ENCODE data around the gene TGM1.
A peak's percentile ranks its signal among the peaks of the same experiment; 100 is the strongest.

The TGM1 gene

DNA sequence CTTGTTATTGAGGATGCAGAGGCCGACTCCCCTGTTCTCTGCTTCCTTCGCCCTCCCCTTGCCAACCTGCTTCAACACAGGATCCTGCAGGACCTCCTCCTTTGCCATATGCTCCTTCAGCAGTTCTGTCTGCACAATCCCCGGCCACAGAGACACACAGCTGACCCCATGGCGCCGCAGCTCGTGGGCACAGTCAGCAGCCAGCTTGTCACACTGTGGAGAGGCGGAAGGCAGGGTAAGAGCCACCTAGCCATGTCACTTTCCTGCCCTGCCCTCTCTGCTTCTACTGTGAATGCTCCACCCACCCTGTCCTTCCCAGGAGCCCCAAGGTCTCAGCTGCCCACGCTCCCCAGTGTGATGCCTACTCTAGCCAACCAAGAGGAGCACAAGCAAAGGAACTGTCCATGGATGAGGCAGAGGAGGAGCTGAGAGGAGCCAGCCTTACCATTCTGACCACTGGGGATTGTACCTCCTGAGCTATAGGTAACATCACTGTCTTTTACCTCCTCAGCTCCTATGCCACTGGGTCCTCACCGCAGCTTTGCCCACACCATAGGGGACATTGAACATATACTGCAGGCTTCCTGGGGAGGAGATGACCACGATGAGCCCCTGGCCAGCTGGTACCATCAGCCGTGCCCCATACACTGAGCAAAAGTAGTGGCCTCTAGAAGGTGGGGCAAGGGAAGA lies 29.3 kb upstream of the TGM1 start:
- no peak for DNase-seq

DNA sequence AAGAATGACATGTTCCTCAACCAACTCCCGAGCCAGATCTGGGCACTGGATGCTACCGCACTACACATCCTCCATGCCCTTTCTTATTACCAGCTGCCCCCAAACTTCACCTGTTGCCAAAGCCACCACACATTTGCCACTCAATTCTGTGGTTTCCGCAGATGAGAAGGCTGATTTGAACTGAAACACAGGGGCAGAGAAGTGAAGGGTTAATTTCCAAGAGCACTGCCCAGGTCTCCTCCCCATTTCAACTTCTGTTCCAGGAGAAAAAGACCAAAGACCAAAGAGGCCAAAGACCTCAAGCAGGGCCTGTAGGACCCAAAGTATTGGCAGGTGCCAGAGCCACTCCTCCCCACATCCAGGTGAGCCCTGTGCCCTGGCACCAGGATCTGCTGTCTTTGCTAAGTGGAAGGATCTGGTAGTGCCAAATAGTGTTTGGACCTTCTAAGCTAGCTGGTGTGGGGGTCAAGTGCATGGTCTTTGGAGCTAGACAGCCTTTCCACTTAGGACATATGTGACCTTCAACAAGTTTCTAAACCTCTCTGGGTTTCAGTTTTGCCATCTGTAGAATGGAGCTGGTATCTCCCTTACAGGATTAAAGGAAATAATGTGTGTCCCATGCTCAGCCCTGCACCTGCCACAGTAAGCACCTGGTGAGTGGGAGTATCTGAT lies 28.6 kb upstream of the TGM1 start:
- DNase-seq = no peak

DNA sequence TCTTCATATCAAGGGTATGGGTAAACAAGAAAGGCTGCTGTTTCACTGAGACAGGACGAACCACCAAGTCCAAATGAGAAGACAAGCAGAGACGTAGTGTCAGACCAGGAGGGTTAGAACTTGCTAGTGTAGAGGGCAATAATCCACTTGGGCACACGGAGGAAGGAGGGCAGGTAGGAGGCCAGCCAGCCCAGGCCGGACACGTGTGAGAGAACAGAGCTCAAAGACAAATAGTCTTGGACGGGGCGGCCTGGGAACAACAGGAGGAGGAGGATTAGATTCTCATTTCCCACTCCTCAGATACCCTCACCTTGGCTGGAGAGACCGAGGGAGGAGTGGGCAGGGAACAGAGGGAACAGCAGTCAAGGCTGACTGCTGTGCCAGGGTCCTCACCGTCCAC lies 27.8 kb upstream of the TGM1 start:
- DNase-seq = no peak

DNA sequence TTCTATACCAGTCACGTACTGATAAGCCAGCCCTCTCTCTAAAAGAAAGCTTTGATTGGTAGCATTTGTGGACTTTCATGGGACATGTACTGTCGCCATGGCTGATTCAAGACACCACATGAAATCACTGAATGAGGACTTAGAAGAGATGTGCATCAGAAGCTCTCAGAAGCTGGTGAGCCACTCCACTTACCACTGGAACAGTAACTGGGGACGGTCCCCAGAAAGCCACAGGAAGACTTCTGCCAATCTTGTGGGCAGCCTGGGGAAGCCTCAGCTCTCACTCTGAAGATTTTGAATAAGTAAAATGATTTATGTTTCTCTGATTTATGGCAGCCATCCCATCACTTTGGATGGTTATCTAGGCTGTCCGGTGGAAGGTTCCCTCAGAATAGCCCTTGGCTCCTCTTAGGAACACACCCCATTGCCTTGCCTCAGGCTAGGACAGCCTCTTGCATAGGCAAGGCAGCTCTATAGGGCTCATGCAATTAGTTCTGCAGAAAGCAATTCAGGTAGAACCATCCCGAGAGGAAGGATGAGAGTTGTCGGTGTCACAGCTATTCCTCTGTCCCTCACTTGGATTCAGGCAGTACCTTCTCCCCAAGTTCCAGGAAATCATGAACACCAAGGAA lies 26.8 kb upstream of the TGM1 start:
- DNase-seq = no peak

DNA sequence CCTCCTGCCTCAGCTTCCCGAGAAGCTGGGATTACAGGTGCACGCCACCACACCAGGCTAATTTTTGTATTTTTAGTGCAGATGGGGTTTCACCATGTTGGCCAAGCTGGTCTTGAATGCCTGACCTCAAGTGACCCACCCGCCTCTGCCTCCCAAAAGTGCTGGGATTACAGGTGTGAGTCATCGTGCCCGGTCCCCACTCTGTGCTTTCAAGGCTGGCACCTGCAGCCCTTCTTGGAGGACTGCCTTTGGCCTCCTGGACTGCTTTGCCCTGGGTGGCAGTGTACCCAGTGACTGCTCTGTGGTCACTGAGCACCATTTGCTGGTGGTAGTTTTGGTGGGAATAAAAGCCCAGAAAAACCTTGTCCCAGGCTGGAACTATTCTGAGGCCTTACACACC lies 24.0 kb upstream of the TGM1 start:
- no peak for DNase-seq

DNA sequence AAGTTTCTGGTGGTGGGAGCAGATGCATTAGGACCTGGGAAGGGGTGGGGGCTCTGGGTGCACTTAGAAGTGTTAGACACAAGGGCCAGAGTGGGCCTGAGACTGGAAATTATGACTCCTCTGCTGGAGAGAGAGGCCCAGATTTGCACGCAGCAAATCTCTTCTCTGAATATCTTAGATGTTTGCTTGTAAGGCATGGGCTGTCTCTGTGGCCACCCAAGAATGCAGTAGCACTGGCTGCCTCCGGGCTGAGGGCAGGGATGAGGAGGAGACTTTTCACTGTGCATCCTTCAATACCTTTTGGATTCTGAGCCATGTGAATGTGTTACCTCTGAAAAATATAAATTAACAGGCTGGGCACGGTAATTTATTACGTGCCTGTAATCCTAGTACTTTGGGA lies 22.4 kb upstream of the TGM1 start:
- DNase-seq = no peak

DNA sequence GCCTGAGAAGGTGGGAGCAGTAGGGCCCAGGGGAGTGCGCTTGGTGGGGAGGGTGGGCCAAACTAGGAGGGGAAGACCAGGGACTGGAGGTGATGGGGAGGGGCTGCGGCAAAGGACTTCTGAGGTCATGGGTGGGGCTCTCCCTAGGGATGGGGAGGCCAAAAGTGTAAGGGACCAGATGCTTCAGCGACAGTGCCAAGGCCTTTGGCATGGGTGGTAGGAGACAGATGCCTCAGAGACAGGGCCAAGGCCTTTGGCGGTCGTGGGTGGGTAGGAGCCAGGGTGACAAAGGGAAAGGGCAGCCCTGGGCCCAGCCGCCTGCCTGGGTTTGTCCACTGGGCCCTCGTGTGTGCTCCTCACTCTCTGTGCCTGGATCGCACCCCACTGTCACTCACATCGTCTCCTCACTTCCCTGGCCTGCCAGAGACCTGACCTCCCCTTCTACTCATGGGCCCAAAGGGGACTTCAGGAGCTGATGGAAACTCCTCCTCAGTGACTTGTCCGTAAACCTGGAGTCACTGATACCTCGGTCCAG lies 21.6 kb upstream of the TGM1 start:
- no peak for DNase-seq

DNA sequence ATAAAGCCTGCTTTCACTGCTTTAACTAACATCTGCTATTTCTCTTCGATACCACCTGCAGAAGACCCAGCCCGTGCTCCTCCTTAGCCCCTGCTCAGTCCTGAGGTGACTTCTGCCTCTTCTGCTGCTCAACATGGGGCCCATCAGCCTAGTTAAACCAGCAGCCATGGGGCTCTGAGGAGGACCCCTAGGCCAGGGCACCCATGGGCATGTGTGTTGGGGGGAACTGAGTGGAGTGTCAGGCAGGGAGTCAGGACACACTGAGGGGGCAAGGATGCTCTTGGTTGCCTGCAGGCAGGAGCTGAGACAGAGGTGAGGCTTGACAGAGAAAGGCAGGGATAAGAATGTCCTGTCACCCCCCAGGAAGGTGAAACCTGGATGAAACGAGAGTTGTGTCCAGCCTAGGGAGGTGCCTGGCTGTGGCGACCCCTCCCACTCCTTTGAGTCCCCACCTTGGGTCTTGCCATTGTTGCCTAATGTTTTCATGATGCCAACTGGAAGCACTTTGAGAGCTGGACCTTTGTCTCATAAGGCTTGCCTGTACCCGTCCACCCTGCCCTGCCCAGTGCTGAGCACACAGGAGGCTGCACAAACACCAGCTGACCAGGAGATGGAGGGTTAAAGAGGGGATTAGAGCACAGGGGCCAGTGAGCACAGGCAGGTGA lies 21.0 kb upstream of the TGM1 start:
- no peak for DNase-seq

DNA sequence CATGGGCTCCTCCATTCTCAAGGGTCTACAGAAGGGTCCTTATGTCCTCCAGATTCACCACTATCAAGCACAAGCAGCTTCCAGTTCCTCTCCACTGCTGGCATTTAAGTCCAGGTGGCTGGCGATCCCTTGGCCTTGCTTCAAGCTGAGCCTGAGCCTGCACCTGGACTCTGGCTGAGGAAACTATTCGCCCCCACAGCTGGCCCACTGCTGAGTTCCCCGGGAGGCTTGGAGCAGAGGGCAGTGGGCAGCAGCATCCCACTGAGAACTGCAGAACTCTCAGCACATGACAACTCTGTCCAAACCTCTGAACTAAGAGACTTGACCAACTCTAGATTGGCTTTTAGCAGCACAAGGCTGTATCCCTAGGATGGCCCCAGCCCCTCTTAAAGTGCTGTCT lies 19.8 kb upstream of the TGM1 start:
- no peak for DNase-seq

DNA sequence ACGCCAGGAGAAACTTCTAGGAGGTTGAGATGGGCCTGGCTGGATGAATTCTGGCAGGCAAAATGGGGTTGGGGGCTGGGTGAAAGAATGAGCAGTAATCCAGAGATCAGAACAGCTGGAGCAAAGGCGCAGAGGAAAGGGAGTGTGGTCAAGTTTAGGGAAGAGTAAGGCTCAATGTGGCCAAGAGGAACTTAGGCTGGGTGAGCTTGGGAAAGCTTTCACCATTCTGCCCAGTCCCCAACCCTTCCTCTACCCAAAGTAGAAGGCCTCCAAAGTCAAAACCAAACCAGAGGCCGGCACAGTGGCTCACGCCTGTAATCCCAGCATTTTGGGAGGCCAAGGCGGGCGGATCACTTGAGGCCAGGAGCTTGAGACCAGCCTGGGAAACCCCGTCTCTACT lies 18.7 kb upstream of the TGM1 start:
- DNase-seq = no peak

DNA sequence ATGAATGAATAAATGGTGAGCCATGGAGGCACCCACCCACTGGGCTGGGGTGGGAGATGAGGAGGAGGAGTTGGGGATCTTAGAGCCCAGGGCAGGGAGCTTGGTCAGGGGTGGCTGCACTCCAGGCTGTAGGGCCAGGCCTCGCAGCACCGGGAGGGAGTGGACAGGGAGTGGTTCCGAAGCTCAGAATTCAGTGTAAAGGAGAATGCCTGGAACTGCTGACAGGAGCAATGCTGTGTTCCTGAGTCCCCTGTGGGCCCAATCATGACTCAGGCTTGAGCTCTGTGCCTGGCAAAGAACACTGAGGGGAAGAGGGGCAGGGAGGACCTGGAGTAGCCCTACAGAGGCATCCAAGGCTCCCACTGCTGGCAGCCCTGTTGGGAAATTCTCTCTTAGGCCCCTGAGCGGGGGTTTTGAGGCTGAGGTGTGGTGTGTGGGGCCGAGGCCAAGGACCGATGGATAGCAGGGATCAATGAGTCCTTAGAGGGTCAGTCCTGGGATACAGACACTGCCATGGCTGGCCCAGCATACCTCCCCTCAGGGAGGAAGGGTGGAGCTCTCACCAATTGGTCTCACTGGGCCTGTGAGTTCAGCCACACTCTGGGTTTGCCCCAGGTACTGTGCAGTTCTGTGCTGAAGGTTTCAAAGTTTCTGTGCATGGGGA lies 18.0 kb upstream of the TGM1 start:
- no peak for DNase-seq

DNA sequence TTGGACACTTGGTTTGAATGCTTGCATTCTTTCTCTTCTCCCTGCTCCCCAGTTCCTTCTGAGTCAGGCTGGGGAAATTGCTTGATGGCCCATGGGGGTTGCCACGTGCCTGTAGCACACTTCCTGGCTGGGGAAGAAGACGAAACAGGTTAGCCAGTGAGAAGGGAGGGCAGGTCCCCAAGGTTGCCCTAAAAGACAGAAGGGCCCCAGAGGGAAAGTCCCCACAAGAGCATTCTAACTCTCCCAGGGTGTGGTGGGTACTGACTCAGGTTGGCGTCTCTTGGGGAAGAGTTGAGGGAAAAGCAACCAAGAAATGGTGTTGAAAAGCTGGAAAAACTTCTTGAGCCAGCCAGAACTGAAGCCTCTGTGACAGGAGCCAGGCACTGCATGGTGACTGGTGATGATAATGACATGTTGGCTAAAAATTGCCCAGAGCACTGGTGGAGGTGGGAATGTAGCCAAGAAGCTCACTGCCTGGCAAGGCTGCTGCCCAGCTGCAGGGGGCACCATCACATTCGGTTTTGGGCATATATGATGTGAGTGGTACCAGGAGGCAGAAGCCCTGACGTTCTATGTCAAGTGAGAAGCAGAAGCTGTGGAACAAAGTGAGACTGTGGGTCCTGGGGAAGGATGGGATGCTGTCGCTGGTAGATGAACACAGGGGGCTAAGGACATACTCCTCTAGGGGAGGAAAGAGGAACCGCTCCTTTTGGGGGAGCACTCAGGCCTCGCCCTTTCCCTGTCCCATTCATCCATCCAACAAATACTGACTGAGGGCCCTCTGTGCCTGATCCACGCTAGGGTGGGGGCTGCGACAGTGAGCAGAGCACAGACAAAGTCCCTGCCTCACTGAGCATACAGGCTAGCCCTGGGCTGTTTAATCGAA lies 16.6 kb upstream of the TGM1 start:
- DNase-seq = no peak

DNA sequence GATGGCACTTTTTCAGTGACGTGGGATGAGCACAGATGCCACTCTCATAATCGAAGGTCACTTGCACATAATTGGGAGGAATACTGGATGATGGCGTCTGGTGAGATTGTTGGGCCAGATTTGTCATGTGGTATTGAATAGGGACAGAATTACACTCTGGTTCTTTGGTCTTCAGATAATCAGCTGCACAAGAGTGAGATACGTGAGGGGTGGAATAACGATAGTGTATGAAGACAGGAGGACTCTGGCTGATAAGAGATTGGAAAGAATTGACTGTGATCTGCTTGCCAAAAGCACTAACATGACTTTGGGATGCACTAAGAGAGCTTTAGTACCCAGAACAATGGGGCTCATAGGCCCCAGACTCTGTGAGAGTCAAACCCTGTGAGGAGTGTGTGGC lies 15.4 kb upstream of the TGM1 start:
- DNase-seq = no peak

DNA sequence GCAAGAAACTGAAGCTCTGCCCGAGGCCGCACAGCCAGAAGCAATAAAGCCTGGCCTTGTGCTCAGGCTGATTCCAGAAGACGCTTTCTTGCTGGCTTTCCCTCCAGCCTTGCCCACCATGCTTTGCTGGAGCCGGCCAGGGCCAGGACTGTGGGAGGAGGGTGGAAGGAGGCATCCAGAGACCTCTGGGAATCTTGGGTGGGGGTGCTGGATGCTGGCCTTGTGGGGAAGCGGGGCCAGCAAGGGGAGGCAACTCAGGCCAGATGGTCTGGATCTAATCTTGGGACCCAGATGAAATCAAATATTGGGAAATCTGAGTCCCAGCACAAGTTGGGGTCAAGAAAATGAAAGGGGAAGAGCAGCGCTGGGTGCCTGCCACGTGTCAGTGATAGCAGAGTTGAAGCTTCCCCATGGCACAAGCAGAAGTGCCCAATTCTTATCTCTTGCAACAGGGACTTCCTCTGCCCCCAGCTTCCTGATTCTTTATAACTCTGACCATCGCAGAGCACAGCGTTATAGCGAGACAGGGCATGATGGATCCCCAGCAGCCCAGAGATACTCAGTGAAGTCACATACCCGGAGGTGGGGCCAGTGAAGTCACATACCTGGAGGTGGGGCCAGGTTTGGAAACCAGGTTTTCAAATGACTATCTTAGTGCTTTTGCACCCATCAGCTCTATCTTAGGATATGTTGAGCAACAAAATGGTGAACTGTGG lies 14.8 kb upstream of the TGM1 start:
- no peak for DNase-seq

DNA sequence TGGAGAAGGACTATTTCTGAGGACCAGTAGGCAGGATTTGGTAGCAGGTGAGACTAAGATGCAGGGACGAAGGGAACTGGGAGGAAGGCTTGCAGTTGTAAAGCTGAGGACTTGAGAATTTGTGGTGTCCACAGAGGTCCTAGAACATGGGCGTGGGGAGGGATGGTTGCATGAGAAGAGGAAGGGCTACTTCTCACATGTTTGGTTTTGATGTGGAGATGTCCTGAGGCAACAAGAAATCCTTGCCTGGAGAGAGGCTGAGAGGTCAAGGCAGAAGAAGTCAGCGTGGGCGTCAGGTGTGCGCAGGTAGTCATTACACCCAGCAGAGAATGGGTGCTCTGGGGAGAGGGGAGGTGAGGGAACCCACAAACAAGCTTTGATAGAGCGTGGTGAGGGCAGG lies 14.1 kb upstream of the TGM1 start:
- DNase-seq = no peak

DNA sequence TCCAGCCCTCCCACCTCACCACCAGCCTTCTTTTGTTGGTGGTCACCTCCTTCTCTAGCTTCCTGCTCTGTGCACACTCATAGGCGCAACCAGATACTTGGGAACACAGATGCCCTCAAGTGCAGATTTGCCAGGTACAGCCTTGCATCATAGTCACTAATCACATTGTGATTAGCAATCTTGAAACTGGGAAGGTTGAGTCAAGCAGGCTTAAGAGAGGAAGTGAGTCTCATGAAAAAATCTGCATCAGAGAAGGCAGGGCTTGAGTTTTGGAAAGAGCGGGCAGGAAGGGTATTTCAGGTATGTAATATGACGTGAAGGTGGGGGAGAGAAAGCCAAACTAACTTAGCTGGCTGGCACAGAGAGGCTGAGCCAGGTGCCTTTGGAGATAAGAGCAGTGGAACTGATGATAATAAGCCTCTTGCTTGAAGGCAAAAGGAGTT lies 11.1 kb upstream of the TGM1 start:
- no peak for DNase-seq

DNA sequence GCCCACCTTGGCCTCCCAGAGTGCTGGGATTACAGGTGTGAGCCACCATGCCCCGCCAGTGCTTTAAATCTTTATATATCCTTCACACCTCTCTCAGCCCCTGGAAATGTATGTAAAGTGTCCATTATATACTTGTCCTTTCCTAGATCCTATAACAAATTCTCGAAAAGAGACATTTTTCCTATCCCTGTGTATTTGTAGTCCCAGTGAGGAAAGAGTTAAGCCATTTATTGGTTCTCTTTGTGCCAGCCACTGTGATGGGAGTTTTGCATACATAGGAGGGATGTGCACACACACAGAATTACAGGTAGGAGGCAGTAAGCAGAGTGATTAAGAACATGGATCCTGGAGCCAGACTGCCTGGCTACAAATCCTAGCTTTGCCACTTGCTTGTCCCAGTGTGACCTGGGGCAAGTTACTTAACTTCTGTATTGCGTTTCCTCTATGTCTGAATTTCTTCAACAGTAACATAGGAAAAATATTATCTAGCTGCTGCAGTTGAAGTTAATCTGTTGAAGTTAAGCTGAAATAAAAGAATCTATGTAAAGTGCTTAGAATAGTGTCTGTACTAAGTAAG lies 10.5 kb upstream of the TGM1 start:
- no peak for DNase-seq

DNA sequence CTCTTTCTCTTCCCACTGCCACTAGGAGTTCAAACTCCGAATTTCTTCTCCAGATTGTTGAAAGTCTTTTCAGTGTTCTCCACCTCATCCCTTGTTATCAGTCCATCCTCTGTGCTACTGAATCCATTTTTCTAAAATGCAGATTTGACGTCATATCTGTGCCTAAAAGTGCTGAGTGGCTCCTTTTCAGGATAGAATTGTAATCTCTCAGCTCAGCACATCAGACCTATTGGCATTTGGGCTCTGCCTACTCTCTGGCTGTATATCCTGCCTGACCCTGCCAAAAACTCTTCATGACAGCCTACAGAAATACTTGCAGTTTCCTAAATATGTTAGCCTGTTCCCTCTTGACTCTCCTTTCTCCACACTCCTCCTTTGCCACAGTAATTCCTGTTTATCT lies 9.5 kb upstream of the TGM1 start:
- no peak for DNase-seq

DNA sequence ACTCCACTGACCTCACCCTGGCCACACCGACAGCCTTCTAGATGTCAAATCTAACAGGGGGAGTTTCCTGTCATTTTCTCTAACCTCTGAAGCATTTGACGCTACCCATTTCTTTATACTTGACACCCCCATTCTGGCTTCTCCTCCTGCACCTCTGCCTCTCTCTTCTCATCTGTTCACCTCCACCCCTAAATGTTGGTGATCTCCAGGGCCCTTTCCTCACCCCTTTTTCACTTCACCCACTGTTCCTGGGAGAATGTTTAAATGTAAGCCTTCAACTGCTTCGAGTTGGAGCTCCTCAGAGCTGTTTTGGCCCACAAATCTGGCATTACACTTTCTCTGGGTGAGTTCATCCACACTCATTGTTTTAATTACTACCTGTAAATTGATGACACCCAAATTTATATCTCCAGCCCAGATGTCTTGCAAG lies 8.9 kb upstream of the TGM1 start:
- no peak for DNase-seq

DNA sequence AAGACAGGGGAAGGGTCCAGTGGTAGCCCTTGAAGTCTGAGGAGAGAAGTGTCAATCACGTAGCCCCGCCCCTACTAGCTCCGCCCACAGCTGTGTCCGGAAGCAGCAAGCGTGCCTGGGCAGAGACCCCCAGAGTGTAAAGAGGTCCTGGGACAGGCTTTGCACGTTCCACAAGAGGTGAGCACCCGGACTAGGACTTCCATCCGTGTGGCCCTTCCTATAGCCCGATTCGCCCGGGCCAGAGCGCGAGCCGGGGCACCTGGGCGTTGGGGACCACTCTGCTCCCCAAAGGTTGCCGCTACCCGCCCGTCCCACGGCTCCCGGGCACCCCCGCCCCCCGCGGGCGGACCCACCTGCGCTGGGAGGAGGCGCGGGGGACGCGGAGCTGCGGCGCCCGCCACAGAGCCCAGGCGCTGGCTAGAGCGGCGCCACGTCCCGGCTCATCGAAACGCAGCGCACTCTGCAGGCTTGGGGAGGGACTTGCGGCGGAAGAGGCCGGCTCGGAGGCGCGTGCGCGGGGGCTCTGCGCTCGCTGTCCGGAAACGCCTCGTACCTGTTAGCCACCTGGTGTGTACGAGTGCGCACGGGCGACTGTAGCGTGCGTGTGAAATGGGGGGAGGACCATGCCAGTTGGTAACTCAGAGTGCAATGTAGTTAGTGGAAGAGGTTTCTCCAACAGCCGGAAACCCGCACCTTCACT lies 8.3 kb upstream of the TGM1 start, which contains the start of gene RABGGTA:
RABGGTA (minus strand) TSS at position 464 of the 700 bp plus-strand sequence. CDS start 482 bp downstream, outside the sequence.
- DNase-seq = peak; percentile 71 to 88 (median 80)
